OCI-LY7 (cell line): ENCODE results near the gene ADAM12. TPM values are rescaled to one million over a fixed set of nuclear protein-coding genes. Genes with fewer than 3 reads are reported as not detected.

Experiments
- BruUV-seq: library from RNA; stranded (reverse); fragments of 400-500 nt; replicated peaks from 2 replicates; lab custom pipeline; 2021; lab: Mats Ljungman, UMichigan
- CTCF ChIA-PET: fragments of 300-600 bp; sonication (Branson Sonifier 250); formaldehyde crosslinking; loops from one replicate; lab custom pipeline; 2022; ENCODE audit warnings: antibody characterized with exemption; ENCODE audit not compliant: unreplicated experiment; lab: Charles Lee
- POLR2A ChIA-PET: fragments of 300-600 bp; sonication (Branson Sonifier 250); formaldehyde crosslinking; loops from one replicate; lab custom pipeline; 2022; ENCODE audit warnings: antibody characterized with exemption; lab: Charles Lee
- DNase-seq: peaks from one replicate; pipeline ENCODE4 v3.0.0-alpha.2; 2015; ENCODE audit warnings: low spot score
- H2AFZ ChIP-seq: fragments of 200-600 bp; sonication (generic), shearing (Covaris generic); 2 replicates; pipeline ENCODE4 v1.6.1; 2014; ENCODE audit warnings: mild to moderate bottlenecking, antibody characterized with exemption, low read length, moderate library complexity
- H3K27ac ChIP-seq: fragments of 200-600 bp; sonication (generic); 2 replicates; pipeline ENCODE4 v1.5.1; 2014; ENCODE audit warnings: mixed run types, low read depth, mild to moderate bottlenecking, moderate library complexity, low read length, inconsistent platforms; ENCODE audit not compliant: poor library complexity, severe bottlenecking
- H3K36me3 ChIP-seq: fragments of 200-600 bp; sonication (generic); 2 replicates; pipeline ENCODE4 v1.6.1; 2014; ENCODE audit warnings: mild to moderate bottlenecking, antibody characterized with exemption, low read length, moderate library complexity, mixed read lengths; ENCODE audit not compliant: insufficient read depth
- H3K4me1 ChIP-seq: fragments of 200-600 bp; sonication (generic); 2 replicates; pipeline ENCODE4 v1.5.1; 2014; ENCODE audit warnings: mild to moderate bottlenecking, low read length; ENCODE audit not compliant: insufficient read depth, poor library complexity, severe bottlenecking
- H3K4me2 ChIP-seq: fragments of 200-600 bp; sonication (generic); 2 replicates; pipeline ENCODE4 v1.6.1; 2014; ENCODE audit warnings: mild to moderate bottlenecking, low read length
- H3K4me3 ChIP-seq: fragments of 200-600 bp; sonication (generic); 2 replicates; pipeline ENCODE4 v1.5.1; 2014; ENCODE audit warnings: mild to moderate bottlenecking, low read depth, low read length; ENCODE audit not compliant: poor library complexity, severe bottlenecking
- H3K79me2 ChIP-seq: fragments of 200-600 bp; sonication (generic); 2 replicates; pipeline ENCODE4 v1.6.1; 2016; ENCODE audit warnings: low read depth, mild to moderate bottlenecking, low read length, moderate library complexity, mixed read lengths; ENCODE audit not compliant: insufficient read depth
- H3K9me2 ChIP-seq: fragments of 200-600 bp; sonication (generic); 2 replicates; pipeline ENCODE4 v1.6.1; 2016; ENCODE audit warnings: mild to moderate bottlenecking, low read length, mixed read lengths; ENCODE audit not compliant: insufficient read depth
- H3K9me3 ChIP-seq: fragments of 200-600 bp; sonication (generic); 2 replicates; pipeline ENCODE4 v1.6.1; 2014; ENCODE audit warnings: mild to moderate bottlenecking, mixed run types, low read length, mixed read lengths
- H4K20me1 ChIP-seq: fragments of 200-600 bp; sonication (generic); 2 replicates; pipeline ENCODE4 v1.6.1; 2014; ENCODE audit warnings: mild to moderate bottlenecking, antibody characterized with exemption, low read length, moderate library complexity, mixed read lengths; ENCODE audit not compliant: insufficient read depth
- EZH2phosphoT487 ChIP-seq: fragments of 200-600 bp; sonication (generic); IDR thresholded peaks from 2 replicates; pipeline ENCODE4 v1.6.1; 2018; ENCODE audit warnings: low read depth, borderline replicate concordance, mild to moderate bottlenecking, mixed run types, antibody characterized with exemption, low read length, moderate library complexity, mixed read lengths
- intact Hi-C: fragments of 100-400 bp; cut with micrococcal nuclease; formaldehyde crosslinking; loops from one replicate; pipeline ENCODE4 v1.10.0; 2022; ENCODE audit not compliant: unreplicated experiment
- total RNA-seq, 2 experiments: library from RNA; depleted of rRNA in 1 of 2; stranded (reverse); fragments of >200 nt in 1 of 2; shearing (Covaris generic) in 1 of 2; gene quantifications; 2 replicates each; pipeline ENCODE4 v1.2.3, GENCODE V29; 2014 to 2022
- TF ChIP-seq, protein P1 (sequence below): fragments of 200-600 bp; sonication (generic); conservative IDR thresholded peaks from 2 replicates; pipeline ENCODE4 v1.5.1; 2014; ENCODE audit warnings: mild to moderate bottlenecking, antibody characterized with exemption, low read length, moderate library complexity, mixed read lengths

The ADAM12 gene
- total RNA-seq, 2 experiments from 2014 or later = 0.06 TPM; not detected in 1

- H4K20me1 ChIP-seq = no peaks in the 10 kb centered on the region
- DNase-seq = no peak
- H2AFZ ChIP-seq = no peak overlapping the region
- no peaks in the 10 kb centered on the region for H3K9me2 ChIP-seq
- H3K79me2 ChIP-seq = no peaks in the 10 kb centered on the region
- intact Hi-C loops = no loop called here
- POLR2A ChIA-PET = interaction anchor here (0.6 kb wide), 1 partner anchor 95 kb away, joined by 7 read pairs; no protein-coding TSS in a partner anchor
- H3K27ac ChIP-seq = no peak overlapping the region
- no peaks in the 10 kb centered on the region for H3K4me1 ChIP-seq
- H3K9me3 ChIP-seq = no peaks in the 10 kb centered on the region
- no peaks in the 10 kb centered on the region for H3K36me3 ChIP-seq
- H3K4me2 ChIP-seq = no peak overlapping the region
- TF ChIP-seq, protein P1, sequence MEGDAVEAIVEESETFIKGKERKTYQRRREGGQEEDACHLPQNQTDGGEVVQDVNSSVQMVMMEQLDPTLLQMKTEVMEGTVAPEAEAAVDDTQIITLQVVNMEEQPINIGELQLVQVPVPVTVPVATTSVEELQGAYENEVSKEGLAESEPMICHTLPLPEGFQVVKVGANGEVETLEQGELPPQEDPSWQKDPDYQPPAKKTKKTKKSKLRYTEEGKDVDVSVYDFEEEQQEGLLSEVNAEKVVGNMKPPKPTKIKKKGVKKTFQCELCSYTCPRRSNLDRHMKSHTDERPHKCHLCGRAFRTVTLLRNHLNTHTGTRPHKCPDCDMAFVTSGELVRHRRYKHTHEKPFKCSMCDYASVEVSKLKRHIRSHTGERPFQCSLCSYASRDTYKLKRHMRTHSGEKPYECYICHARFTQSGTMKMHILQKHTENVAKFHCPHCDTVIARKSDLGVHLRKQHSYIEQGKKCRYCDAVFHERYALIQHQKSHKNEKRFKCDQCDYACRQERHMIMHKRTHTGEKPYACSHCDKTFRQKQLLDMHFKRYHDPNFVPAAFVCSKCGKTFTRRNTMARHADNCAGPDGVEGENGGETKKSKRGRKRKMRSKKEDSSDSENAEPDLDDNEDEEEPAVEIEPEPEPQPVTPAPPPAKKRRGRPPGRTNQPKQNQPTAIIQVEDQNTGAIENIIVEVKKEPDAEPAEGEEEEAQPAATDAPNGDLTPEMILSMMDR = no peak
- TF ChIP-seq EZH2phosphoT487 = no peak
- no peak overlapping the region for H3K4me3 ChIP-seq
- no TSS peak for BruUV-seq
- CTCF ChIA-PET = no interaction called here
Observed at GRCh38 chr10:125999694-126000093, 388.6 kb downstream of the ADAM12 start.

DNA sequence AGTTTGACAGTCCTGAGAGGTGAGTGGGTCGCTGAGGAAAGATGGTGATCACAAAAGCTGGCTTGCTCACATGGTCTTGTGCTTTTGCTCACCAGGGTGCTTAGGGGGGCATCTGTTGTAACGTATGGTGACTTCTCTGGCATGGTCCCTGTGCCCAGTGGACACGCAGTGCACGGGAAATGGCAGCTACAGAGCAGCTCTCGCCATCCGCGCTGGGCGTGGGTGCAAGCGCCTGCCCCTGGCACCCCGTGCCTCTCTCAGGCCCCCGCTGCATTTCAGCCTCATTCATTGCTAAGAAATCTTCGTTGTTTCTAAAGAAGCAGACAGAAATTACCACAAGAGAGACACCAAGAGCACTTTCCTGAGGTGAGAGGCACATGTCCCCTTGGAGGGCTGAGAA is 390.7 kb downstream of the ADAM12 start:
- BruUV-seq = no TSS peak
- Histone ChIP-seq H3K27ac (no peak overlapping the region), H3K36me3 (no peaks in the 10 kb centered on the region), H3K4me1 (no peaks in the 10 kb centered on the region), H3K4me2 (no peak overlapping the region), H3K79me2 (no peaks in the 10 kb centered on the region), H3K9me3 (no peaks in the 10 kb centered on the region), H2AFZ (no peak overlapping the region), H3K4me3 (no peak overlapping the region), H4K20me1 (no peaks in the 10 kb centered on the region), H3K9me2 (no peaks in the 10 kb centered on the region)
- no peak for DNase-seq
- ChIA-PET CTCF (no interaction called here), POLR2A (no interaction called here)
- TF ChIP-seq, protein P1 = no peak
- TF ChIP-seq EZH2phosphoT487 = no peak
- intact Hi-C loops = no loop called here

- POLR2A ChIA-PET = no interaction called here
Observed at GRCh38 chr10:125995726-125996304, 392.5 kb downstream of the ADAM12 start.

More at GRCh38 chr10:125995726-125996304, 392.5 kb downstream of the ADAM12 start:
- no peaks in the 10 kb centered on the region for H3K9me2 ChIP-seq
- no peaks in the 10 kb centered on the region for H3K36me3 ChIP-seq
- no peaks in the 10 kb centered on the region for H3K4me1 ChIP-seq
- CTCF ChIA-PET = no interaction called here
- H4K20me1 ChIP-seq = no peaks in the 10 kb centered on the region
- H3K79me2 ChIP-seq = no peaks in the 10 kb centered on the region
- H3K27ac ChIP-seq = no peak overlapping the region
- BruUV-seq = no TSS peak
- no peak for DNase-seq
- intact Hi-C loops = no loop called here
- no peaks in the 10 kb centered on the region for H3K9me3 ChIP-seq
- no peak overlapping the region for H3K4me2 ChIP-seq
- TF ChIP-seq, protein P1 = no peak
- TF ChIP-seq EZH2phosphoT487 = no peak
- no peak overlapping the region for H3K4me3 ChIP-seq
- H2AFZ ChIP-seq = no peak overlapping the region
